Measurements from ENCODE around the gene EML6.
A peak's percentile ranks its signal among the peaks of the same experiment; 100 is the strongest.

EML6 gene

GRCh38 chr2:54894467-54894866 lies 171.0 kb downstream of the EML6 start:
- TF ChIP-seq CTCF (IDR thresholded peaks at IDR 0.05; ENCODE audit: low read depth, low read length), result no peak
- in situ Hi-C loops (cut with HindIII; ENCODE audit: low sequenced_read_pairs), result no loop called here
- no peak for DNase-seq (ENCODE audit: low read depth, low spot score)
- no peak overlapping the region for H3K4me3 ChIP-seq (ENCODE audit: low read depth, low read length)

GRCh38 chr2:54895730-54896129 lies 172.3 kb downstream of the EML6 start:
- no peak for TF ChIP-seq CTCF (IDR thresholded peaks at IDR 0.05; ENCODE audit: low read depth, low read length)
- peak; percentile 21 for DNase-seq (ENCODE audit: low read depth, low spot score)
- no peak overlapping the region for H3K4me3 ChIP-seq (ENCODE audit: low read depth, low read length)
- in situ Hi-C loops (cut with HindIII; ENCODE audit: low sequenced_read_pairs), result no loop called here

- in situ Hi-C loops (cut with HindIII; ENCODE audit: low sequenced_read_pairs), result no loop called here
- no peak overlapping the region for H3K4me3 ChIP-seq (ENCODE audit: low read depth, low read length)
- no peak for TF ChIP-seq CTCF (IDR thresholded peaks at IDR 0.05; ENCODE audit: low read depth, low read length)
- no peak for DNase-seq (ENCODE audit: low read depth, low spot score)
These were observed 174.2 kb downstream of the EML6 start for GRCh38 chr2:54897420-54898310.

GRCh38 chr2:54898456-54899226 lies 175.2 kb downstream of the EML6 start:
- DNase-seq (ENCODE audit: low read depth, low spot score), result no peak
- H3K4me3 ChIP-seq (ENCODE audit: low read depth, low read length), result no peak overlapping the region
- no peak for TF ChIP-seq CTCF (IDR thresholded peaks at IDR 0.05; ENCODE audit: low read depth, low read length)
- in situ Hi-C loops (cut with HindIII; ENCODE audit: low sequenced_read_pairs), result no loop called here

GRCh38 chr2:54899576-54900200 lies 176.2 kb downstream of the EML6 start:
- peak; percentile 65 for DNase-seq (ENCODE audit: low read depth, low spot score)
- H3K4me3 ChIP-seq (ENCODE audit: low read depth, low read length), result no peak overlapping the region
- TF ChIP-seq CTCF (IDR thresholded peaks at IDR 0.05; ENCODE audit: low read depth, low read length), result peak; percentile 73
- in situ Hi-C loops (cut with HindIII; ENCODE audit: low sequenced_read_pairs), result no loop called here

- H3K4me3 ChIP-seq (ENCODE audit: low read depth, low read length), result no peak overlapping the region
- no peak for TF ChIP-seq CTCF (IDR thresholded peaks at IDR 0.05; ENCODE audit: low read depth, low read length)
- in situ Hi-C loops (cut with HindIII; ENCODE audit: low sequenced_read_pairs), result no loop called here
- DNase-seq (ENCODE audit: low read depth, low spot score), result no peak
These were observed 177.9 kb downstream of the EML6 start for GRCh38 chr2:54901224-54901986.

Measured in astrocyte of the spinal cord (primary cell).